NB4 (cell line): ENCODE data around the gene ATP6V0E1.
"Not testable (repeated sequence)": the region's sequence is repeated elsewhere in the genome, so short reads cannot be mapped to it uniquely, and the experiment has no call there.

Source experiments
- DNase-seq: peaks from one replicate; pipeline ENCODE4 v3.0.0; 2010; ENCODE audit warnings: low read depth
- H3K4me3 ChIP-seq: one replicate; pipeline ENCODE4 v1.5.1; 2011; ENCODE audit warnings: mild to moderate bottlenecking, low read depth, low read length, moderate library complexity
- MYC ChIP-seq: IDR thresholded peaks from 2 replicates; pipeline ENCODE4 v1.6.1; 2011; ENCODE audit warnings: low read depth, low read length
- POLR2A ChIP-seq: IDR thresholded peaks from 2 replicates; pipeline ENCODE4 v1.6.1; 2011; ENCODE audit warnings: mild to moderate bottlenecking; ENCODE audit not compliant: insufficient read length; ENCODE audit errors: extremely low read depth
- TF ChIP-seq, protein P1 (sequence below): IDR thresholded peaks from one replicate; pipeline ENCODE4 v1.5.1; 2012; ENCODE audit warnings: low read depth, low read length
- TF ChIP-seq, protein P2 (sequence below): IDR thresholded peaks from 2 replicates; pipeline ENCODE4 v1.6.1; 2011; ENCODE audit warnings: low read depth, low read length

The ATP6V0E1 gene

DNA sequence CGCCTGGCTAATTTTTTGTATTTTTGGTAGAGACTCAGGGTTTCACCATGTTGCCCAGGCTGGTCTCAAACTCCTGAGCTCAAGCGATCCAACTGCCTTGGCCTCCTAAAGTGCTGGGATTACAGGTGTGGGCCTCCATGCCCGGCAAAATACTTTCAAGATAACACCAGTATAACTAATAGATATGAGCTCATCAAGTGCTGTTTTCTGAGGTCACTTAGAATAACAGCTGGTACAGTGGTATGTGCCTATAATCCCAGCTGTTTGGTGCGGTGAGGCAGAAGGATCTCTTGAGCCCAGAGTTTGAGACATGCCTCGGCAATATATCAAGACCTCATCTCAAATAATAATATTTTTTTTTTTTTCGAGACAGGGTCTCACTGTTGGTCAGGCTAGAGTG, 42.1 kb downstream of the ATP6V0E1 start:
- DNase-seq, result no peak
- H3K4me3 ChIP-seq, result no peak overlapping the region
- TF ChIP-seq, protein P1, sequence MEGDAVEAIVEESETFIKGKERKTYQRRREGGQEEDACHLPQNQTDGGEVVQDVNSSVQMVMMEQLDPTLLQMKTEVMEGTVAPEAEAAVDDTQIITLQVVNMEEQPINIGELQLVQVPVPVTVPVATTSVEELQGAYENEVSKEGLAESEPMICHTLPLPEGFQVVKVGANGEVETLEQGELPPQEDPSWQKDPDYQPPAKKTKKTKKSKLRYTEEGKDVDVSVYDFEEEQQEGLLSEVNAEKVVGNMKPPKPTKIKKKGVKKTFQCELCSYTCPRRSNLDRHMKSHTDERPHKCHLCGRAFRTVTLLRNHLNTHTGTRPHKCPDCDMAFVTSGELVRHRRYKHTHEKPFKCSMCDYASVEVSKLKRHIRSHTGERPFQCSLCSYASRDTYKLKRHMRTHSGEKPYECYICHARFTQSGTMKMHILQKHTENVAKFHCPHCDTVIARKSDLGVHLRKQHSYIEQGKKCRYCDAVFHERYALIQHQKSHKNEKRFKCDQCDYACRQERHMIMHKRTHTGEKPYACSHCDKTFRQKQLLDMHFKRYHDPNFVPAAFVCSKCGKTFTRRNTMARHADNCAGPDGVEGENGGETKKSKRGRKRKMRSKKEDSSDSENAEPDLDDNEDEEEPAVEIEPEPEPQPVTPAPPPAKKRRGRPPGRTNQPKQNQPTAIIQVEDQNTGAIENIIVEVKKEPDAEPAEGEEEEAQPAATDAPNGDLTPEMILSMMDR, result no peak
- no peak for TF ChIP-seq POLR2A
- TF ChIP-seq, protein P2, sequence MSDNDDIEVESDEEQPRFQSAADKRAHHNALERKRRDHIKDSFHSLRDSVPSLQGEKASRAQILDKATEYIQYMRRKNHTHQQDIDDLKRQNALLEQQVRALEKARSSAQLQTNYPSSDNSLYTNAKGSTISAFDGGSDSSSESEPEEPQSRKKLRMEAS, result no peak
- TF ChIP-seq MYC, result no peak

DNA sequence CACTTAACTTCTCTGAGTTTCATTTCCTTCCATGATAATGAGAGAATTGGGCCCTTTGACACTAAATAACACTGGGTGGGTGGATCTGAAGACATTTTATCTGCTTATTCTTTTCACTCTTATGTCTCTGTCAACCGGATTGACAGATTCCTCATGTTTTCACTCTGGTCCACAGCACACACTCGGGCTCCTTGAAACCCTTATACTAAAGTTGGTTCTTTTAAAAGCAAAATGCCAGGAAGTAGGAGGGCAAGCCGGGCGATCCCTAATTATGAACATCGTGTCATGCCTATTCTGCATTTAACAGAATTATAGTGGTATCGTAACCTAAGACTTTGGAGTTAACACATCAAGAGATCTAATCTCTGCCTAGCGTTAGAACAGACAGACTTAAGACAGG, 44.3 kb downstream of the ATP6V0E1 start:
- no peak for DNase-seq
- no peak overlapping the region for H3K4me3 ChIP-seq
- TF ChIP-seq POLR2A (no peak), MYC (no peak)
- TF ChIP-seq, protein P1, result no peak
- TF ChIP-seq, protein P2, result no peak

DNA sequence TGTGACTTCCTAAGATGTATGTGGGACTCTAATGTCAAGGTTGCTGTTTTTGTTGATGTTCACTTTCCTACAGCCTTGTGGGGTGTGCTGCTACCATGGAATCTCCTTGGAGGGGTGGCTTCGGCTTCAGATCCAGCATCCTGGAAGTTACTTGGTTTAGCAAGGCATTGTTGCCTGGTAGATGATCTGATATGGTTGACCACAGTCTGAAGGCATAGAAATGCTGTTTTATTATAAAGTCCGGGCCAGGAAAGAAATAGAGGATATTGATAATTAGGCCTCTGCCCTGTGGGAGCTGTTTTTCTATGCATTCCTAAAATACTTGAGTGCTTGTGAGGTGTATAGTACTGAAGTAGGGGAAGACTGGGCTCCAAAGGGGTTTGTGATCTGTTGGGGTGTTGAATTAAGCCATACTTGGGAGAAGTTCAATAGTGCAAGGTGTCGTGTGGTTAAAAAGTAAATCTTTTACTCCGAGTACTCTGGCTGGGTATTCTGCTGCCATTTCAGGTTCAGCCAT, 45.3 kb downstream of the ATP6V0E1 start:
- TF ChIP-seq, protein P1, result no peak
- TF ChIP-seq, protein P2, result no peak
- no peak for DNase-seq
- no peak overlapping the region for H3K4me3 ChIP-seq

DNA sequence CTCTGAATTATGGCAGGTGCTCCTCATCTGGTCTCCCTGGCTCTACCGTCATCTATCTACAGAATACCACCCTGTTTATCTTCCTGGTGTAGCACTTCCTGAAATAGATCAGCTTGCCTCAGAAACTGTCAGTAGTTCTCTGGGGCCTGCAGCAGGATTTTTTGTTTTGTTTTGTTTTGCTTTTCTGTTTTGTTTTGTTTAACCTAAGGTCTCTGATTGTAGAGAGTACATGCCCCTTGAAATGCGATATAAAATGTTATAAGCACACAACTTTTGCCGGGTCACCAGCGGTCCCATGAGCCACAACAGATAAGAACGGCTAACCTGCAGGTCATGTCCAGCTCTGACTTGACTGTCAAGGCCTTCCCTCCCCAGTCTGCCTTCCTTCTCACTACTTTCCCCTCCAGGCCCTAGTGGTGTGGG, 45.9 kb downstream of the ATP6V0E1 start:
- DNase-seq, result no peak
- TF ChIP-seq, protein P2, result no peak
- TF ChIP-seq POLR2A (no peak), MYC (no peak)
- TF ChIP-seq, protein P1, result no peak
- no peak overlapping the region for H3K4me3 ChIP-seq

DNA sequence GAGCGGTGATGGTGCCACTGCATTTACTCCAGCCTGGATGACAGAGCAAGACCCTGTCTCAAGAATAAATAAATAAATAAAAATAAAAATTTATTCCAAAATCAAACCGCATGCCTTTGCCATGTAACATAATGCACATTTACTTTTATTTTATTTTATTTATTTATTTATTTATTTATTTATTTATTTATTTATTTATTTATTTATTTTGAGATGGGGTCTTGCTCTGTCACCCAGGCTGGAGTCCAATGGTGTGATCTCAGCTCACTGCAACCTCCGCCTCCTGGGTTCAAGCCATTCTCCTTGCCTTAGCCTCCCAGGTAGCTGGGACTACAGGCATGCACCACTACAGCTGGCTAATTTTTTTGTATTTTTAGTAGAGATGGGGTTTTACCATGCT, 48.5 kb downstream of the ATP6V0E1 start:
- DNase-seq, H3K4me3 ChIP-seq: not testable (repeated sequence)

DNA sequence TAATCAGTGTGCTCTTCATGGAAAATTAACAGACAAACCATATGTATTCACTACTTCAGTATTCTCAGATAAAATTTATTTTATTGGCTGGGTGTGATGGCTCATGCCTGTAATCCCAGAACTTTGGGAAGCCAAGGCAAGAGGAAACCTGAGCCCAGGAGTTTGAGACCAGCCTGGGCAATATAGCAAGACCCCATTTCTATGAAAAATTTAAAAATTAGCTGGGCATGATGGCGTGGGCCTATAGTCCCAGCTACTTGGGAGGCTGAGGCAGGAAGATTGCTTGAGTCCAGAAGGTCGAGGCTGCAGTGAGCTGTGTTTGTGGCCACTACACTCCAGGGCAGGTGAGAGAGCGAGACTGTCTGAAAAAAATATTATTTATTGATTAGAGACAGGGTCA, 49.2 kb downstream of the ATP6V0E1 start:
- no peak for TF ChIP-seq POLR2A
- TF ChIP-seq MYC, result no peak
- TF ChIP-seq, protein P2, result no peak
- TF ChIP-seq, protein P1, result no peak
- DNase-seq, result no peak
- H3K4me3 ChIP-seq, result no peak overlapping the region
